ENCODE data around the gene MAPK8.
"Not testable (repeated sequence)": the region's sequence is repeated elsewhere in the genome, so short reads cannot be mapped to it uniquely, and the experiment has no call there.

MAPK8 gene

DNA sequence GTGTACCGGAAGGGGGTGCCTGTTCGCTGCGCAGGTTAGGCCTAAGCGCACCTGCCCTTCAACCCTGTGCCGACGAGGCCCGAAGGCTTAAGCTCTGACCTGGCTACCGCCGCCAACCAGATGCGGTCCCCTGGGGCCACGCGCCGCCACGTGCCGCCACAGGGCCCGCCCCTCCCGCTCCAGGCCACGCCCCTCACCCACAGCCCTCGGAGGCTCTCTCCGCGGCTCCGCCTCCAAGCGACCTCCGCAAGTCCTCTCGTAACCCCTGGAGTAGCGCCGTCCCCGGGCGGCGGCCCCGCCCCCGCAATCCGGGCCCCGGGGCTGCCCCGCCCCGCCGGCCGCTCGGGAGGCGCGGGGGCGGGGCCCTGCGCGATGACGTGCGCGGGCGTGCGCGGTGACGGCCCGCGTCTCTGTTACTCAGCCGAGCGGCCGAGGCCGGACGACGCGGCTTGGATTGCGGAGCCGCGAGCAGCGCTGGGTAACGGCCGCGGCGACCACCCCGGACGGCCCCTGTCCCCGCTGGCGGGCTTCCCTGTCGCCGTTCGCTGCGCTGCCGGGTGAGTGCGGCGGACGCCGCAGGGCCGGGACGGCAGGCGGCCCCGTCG is at the start of gene MAPK8:
MAPK8 (plus strand) TSS at position 413 of the 605 bp plus-strand sequence. CDS start 94,984 bp downstream, outside the sequence.
- DNase-seq, result peak; percentile 90

DNA sequence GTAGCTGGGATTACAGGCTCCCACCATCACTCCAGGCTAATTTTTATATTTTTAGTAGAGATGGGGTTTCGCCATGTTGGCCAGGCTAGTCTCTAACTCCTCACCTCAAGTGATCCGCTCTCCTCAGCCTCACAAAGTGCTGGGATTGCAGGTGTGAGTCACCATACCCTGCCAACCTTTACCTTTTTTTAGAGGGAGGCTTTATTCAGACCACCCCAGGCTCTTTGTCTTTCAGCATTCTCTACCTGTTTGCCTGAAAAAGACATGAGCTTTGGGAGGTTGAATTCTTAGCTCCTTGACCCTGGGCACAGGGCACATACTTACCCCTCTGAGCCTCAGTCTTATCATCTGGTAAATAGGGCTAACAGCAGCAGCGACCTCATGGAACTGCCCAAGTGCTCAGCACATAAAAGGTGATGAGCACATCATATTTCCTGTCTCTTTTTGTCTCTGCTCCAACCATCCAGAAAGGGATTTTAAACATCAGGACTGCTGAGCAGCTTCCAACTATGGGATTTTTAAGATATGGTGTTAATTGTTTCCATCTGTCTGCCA is 49.0 kb upstream of the MAPK8 start:
- no peak for DNase-seq

GRCh38 chr10:48258105-48258504 is 48.4 kb upstream of the MAPK8 start:
- DNase-seq, result no peak

DNA sequence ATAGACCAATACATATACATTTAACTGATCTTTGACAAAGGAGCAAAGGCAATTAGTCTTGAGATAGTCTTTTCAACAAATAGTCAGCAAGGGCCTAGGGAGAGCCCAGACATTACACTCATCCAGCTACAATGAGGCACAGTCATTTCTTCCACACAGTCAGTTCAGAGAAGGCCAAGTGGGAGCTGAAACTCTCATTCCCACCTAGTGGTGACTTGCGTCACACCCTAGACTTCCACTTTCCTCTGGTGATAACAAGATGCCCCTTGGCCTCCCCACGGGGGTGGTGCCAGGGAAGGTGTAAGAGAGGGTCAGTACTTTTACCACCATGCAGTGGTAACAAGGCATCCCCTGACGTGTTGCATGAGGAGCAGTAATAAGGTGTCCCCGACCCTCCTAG is 39.9 kb upstream of the MAPK8 start:
- no peak for DNase-seq

GRCh38 chr10:48271047-48271730 is 35.3 kb upstream of the MAPK8 start:
- DNase-seq, result no peak

GRCh38 chr10:48272682-48273081 is 33.8 kb upstream of the MAPK8 start:
- DNase-seq, result no peak

DNA sequence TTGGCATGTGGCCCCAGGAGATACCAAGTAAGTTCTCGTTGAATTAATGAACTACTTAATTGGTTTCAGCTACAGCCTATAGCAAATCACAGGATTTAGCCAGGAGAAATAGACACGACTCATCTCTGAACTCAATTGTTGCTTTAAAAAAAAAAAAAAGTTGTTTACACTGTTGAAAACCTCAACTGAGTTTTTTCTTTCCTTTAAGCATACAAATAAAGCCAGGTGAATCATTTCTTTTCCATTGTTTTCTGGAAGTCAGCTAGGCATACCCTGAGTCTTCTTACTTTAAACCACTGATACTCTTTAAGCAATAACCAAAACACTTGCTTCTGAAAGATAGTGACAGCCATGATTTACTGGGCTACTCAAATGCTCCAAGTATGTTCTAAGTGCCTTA is 32.7 kb upstream of the MAPK8 start:
- no peak for DNase-seq

GRCh38 chr10:48274636-48275035 is 31.8 kb upstream of the MAPK8 start, which contains the start of gene FRMPD2:
Gene FRMPD2 (minus strand): TSS chr10:48274696. CDS start chr10:48274567, 129 bp downstream.
- DNase-seq, result no peak

- DNase-seq, result no peak
These were observed 29.4 kb upstream of the MAPK8 start for GRCh38 chr10:48277093-48277492.

DNA sequence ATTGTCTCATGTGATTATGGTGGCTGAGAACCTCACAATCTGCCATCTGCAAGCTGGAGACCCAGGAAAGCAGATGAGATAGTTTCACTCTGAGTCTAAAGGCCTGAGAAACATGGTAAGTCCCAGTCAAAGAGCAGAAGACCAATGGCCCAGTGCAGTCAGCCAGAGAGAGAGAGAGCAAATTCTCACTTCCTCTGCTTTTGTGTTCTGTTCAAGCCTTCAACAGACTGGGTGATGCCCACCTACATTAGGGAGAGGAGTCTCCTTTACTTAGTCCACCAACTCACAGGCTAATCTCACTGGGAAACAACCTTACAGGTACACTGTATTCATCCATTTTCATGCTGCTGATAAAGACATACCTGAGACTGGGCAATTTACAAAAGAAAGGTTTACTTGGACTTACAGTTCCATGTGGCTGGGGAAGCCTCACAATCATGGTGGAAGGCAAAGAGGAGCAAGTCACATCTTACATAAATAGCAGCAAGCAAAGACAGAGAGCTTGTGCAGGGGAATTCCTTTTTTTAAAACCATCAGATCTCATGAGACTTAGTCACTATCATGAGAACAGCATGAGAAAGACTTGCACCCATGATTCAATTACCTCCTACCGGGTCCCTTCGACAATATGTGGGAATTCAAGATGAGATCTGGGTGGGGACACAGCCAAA is 27.3 kb upstream of the MAPK8 start:
- no peak for DNase-seq

DNA sequence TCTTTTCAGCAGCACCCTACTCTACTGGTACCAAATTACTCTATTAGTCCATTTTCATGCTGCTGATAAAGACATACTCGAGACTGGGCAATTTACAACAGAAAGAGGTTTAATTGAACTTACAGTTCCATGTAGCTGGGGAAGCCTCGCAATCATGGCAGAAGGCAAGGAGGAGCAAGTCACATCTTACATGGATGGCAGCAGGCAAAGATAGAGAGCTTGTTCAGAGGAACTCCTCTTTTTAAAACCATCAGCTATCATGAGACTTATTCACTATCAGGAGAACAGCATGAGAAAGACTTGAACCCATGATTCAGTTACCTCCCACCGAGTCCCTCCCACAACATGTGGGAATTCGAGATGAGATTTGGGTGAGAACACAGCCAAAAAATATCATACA is 24.8 kb upstream of the MAPK8 start:
- not testable (repeated sequence) for DNase-seq

- DNase-seq, result no peak
These were observed 23.6 kb upstream of the MAPK8 start for GRCh38 chr10:48282829-48283228.

- no peak for DNase-seq
These were observed 22.4 kb upstream of the MAPK8 start for GRCh38 chr10:48284002-48284546.

- DNase-seq, result no peak
These were observed 21.7 kb upstream of the MAPK8 start for GRCh38 chr10:48284811-48285210.

DNA sequence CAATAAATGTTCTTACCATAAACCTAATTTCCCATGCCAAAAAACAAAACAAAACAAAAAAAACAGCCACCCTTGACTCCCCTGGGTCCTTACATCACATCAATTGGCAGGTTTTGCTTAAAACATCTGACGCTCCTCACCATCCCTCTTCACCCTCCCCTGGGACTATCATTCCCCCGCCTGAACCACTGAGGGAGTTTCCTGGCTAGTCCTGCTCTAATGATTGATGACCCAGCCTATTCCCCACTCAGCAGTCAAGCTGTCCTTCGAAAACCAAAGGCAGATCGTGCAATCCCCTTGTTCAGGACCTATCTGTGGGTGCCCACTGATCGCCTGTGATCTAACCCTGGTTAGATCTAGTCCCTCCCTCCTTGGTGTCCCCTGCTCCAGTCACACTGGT is 20.8 kb upstream of the MAPK8 start:
- no peak for DNase-seq

DNA sequence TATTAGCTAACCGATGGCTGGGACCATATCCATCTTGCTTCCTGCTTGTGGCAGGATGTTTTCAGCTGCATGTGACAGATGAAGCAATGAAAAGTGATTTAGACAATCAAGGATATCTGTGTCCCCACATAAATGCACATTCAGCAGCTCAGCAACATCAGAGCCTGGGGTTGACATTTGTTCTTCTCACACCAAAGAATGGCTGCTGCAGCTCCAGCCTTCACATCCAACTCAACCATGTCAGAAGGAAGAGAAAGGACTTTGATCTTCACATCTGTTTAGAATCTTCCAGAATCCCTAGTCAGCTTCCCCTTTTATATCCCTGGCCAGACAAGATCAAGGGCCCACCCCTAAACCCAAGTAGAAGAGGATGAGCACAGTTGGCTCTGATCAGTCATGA is 20.1 kb upstream of the MAPK8 start:
- DNase-seq, result no peak

GRCh38 chr10:48287417-48288391 is 18.8 kb upstream of the MAPK8 start:
- no peak for DNase-seq

DNA sequence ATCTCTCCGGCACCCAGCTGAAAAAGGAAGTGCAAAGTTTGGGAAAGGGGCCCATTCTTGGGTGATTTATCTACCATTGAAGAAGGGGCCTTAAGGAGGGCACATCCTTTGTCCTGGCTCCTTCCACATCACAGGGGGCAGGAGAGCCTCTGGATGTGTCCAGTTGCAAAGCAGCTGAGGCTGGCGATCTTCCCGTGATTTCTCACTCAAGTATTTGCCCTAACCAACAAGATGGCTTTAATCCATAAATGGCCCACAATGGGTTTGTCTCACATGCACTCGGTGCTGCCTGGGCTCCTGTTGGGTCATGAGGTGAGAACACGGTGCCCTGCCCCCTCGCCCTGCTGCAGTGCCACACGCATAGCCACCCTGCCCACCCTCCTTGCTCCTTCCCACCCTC is 17.8 kb upstream of the MAPK8 start:
- no peak for DNase-seq

DNA sequence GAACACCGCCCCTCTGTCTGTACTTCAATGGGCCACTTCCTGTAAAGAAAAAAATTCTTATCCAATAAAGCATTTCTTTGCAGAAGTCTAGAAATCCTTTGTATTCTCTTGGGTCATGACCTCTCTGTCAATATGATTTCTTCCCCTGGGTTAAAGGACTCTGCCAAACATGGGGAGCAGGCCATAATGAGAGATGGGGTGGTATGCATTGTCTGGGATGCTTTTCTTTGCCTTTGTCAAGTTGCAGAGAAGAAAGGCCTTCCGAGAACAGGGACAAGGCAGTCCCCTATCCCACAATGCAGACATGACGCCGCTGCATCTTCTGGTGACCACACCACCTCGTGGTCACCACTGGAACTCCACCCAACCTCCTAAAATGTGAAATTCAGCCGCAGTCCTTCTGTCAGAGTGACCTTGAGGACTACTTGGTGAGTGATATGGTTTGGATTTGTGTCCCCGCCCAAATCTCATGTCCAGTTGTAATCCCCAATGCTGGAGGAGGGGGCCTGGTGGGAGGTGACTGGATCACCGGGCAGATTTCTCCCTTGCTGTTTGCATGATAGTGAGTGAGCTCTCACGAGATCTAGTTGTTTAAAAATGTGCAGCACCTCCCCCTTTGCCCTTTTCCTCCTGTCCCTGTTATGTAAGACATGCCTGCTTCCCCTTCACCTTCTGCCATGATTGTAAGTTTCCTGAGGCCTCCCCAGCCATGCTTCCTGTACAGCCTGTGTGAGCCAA is 16.8 kb upstream of the MAPK8 start:
- peak; percentile 35 for DNase-seq

- DNase-seq, result no peak
These were observed 16.2 kb upstream of the MAPK8 start for GRCh38 chr10:48290286-48290685.

DNA sequence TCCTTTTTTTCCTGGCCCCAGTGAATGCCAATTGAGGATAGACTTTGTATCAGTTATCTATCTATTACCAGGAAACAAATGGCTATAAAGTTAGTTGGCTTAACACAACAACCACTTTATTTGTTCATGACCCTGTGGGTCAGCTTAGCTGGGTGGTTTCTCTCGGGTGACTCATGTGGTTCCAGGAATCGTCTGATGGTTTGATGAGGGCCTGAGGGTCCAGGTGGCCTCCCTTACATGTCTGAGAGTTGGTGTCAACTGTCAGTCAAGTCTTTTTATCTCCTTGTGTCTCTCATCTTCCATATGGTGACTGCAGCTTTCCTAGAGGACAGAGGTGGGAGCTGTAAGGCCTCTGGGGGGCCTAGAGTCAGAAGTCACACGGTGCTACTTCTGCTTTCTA is 15.3 kb upstream of the MAPK8 start:
- no peak for DNase-seq

GRCh38 chr10:48292616-48293015 is 13.9 kb upstream of the MAPK8 start:
- no peak for DNase-seq

Data from activated CD4-positive, alpha-beta T cell treated with anti-CD3 and anti-CD28 coated beads, Interleukin-2, amount 50 U/mL, for 1 hour (primary cell).